ENCODE data around the gene BTBD16.

Gene BTBD16

GRCh38 chr10:122376364-122376961 lies 105.4 kb downstream of the BTBD16 start:
- no peak for DNase-seq

DNA sequence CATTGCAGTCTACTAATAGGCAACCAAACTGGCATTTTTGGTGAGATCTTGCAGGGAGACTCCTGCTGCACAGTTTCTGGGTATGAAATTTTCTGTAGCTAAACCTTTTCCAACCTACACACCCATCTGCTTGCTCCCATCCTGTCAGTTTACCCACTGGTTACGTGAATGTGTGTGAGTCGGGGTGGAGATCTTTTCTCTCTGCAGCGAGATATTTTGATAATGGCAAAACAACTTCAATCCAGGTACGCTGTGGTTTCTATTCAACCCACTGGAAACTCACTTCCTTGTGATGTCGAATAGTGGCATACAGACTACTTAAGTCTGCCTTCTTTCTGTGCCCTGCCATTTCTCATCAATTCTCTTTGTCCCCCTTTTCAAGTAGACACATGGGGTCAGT lies 107.9 kb downstream of the BTBD16 start:
- no peak for DNase-seq

DNA sequence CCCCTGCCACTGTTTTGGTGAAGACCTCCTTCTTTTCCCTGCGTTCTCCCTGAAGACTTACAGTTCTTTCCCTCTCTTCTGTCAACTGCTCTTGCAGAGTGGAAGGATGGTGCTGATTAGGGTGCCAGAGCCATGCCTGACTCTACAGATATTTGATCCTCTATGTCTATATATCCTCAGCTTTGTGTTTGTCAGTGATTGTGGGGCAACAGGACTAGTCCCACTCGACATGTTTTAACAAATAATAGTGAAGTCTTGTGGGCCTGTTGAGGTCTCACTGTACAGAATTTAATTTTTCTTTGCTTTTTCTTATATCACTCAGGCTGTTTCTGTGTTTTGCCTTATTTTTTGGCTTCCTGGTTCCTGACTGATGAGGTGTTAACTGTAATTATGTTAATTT lies 108.4 kb downstream of the BTBD16 start:
- no peak for DNase-seq

DNA sequence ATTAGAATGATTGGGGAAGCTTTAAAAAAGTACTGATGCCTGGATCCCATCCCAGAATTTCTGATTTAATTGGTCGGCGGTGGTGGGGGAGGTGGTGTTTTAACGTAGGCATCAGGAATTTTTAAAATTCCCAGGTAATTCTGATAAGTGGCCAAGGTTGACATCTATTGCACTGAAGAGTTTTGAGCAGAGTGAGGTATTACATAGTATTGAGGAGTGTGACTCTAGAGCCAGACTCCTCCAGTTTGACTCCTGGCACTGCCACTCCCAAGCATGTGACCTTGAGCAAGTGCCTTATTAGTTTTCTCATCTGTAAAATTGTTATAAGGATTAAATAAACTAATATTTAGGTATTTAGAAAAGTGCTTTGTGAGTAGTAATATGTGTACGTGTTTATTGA lies 109.6 kb downstream of the BTBD16 start:
- DNase-seq: no peak

DNA sequence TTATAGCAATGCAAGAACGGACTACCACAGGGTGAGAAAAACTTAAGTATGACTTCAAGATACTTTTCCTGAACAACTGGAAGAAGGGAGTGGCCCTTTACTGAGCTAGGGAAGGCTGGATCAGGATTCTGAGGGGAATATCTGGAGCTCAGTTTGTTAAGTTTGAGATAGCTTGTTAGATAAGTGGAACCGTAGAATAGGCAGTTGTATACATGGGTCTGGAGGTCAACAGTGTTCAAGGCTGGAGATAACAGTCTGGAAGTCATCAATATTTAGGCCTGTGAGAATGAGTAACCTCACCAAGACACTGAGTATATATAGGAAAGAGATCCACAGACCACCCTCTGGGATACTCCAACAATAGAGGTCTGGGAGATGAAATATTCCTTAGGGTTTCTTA lies 110.6 kb downstream of the BTBD16 start:
- no peak for DNase-seq

GRCh38 chr10:122386514-122386913 lies 115.4 kb downstream of the BTBD16 start:
- no peak for DNase-seq

DNA sequence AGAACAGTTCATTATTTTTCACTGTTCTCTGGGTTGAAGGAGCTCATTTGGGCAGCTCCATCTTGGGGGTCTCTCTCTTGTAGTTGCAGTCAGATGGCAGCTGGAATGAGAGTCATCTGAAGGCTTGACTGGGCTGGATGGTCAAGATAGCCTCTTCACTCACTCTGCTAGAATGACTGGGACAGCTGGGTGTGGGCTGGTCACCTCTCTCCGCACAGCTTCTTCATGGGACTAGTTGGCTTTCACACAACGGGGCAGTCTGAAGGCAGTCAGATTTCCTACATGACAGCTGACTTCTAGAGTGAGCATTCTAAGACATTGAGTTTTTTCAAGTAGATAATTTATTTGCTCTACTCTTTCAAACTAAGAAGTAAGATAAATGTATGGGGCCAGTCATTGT lies 116.5 kb downstream of the BTBD16 start:
- DNase-seq: no peak
